H7 (cell line): ENCODE results near the gene LMF2. TPM values are rescaled to one million over a fixed set of nuclear protein-coding genes. Genes with fewer than 3 reads are reported as not detected.
A peak's percentile ranks its signal among the peaks of the same experiment; 100 is the strongest.

Experiments used
- DNase-seq: peaks from one replicate; pipeline ENCODE4 v3.0.0; 2012
- H3K27me3 ChIP-seq: 2 replicates; pipeline ENCODE4 v1.6.0; 2011; ENCODE audit warnings: mild to moderate bottlenecking, low read length; ENCODE audit not compliant: control insufficient read depth, insufficient read depth
- H3K36me3 ChIP-seq: replicated peaks from 2 replicates; pipeline ENCODE4 v1.5.1; 2011; ENCODE audit warnings: low read length; ENCODE audit not compliant: control insufficient read depth, insufficient read depth
- H3K4me3 ChIP-seq: 2 replicates; pipeline ENCODE4 v1.5.1; 2011; ENCODE audit warnings: low read depth, mild to moderate bottlenecking, control low read depth, low read length, moderate library complexity; ENCODE audit not compliant: insufficient read depth
- total RNA-seq: library from RNA; depleted of rRNA; stranded (reverse); fragments of >200 nt; shearing (Covaris generic); gene quantifications from 2 replicates; pipeline ENCODE4 v1.2.3, GENCODE V29; 2014

LMF2 gene
- total RNA-seq, 1 experiment from 2014 or later = 28.1 TPM

GRCh38 chr22:50488006-50488677 lies 19.4 kb downstream of the LMF2 start:
- DNase-seq = no peak
- Histone ChIP-seq H3K36me3 (no peaks in the 10 kb centered on the region), H3K4me3 (no peak overlapping the region), H3K27me3 (no peaks in the 10 kb centered on the region)

GRCh38 chr22:50487290-50488005 lies 20.1 kb downstream of the LMF2 start:
- H3K4me3 ChIP-seq = no peak overlapping the region
- DNase-seq = no peak
- no peaks in the 10 kb centered on the region; the same call in 1 of the 2 replicates for H3K36me3 ChIP-seq
- no peaks in the 10 kb centered on the region for H3K27me3 ChIP-seq

GRCh38 chr22:50486561-50487289 lies 20.8 kb downstream of the LMF2 start, which contains the start of gene MIOX:
TSS of gene MIOX (plus strand) at chr22:50486859. CDS start at chr22:50486898, 39 bp downstream.
- no peak for DNase-seq
- H3K4me3 ChIP-seq = no peak within 1 kb of the TSS
- H3K27me3 ChIP-seq = no peaks in the 10 kb centered on the region; the same call in 1 of the 2 replicates
- H3K36me3 ChIP-seq = no peaks in the 10 kb centered on the region; the same call in 1 of the 2 replicates

- no peak for DNase-seq
- H3K27me3 ChIP-seq = peaks cover 7% of the 10 kb centered on the region
Observed at GRCh38 chr22:50485221-50486131, 22.0 kb downstream of the LMF2 start.

GRCh38 chr22:50483977-50484853 lies 23.3 kb downstream of the LMF2 start:
- H3K36me3 ChIP-seq = no peaks in the 10 kb centered on the region; the same call in 1 of the 2 replicates
- DNase-seq = no peak
- H3K27me3 ChIP-seq = peaks cover 17% of the 10 kb centered on the region
- no peak overlapping the region for H3K4me3 ChIP-seq

More at GRCh38 chr22:50485221-50486131, 22.0 kb downstream of the LMF2 start:
- no peaks in the 10 kb centered on the region; the same call in 1 of the 2 replicates for H3K36me3 ChIP-seq
- no peak overlapping the region for H3K4me3 ChIP-seq

- peaks cover 17% of the 10 kb centered on the region for H3K27me3 ChIP-seq
- no peaks in the 10 kb centered on the region; the same call in 1 of the 2 replicates for H3K36me3 ChIP-seq
- no peak for DNase-seq
- H3K4me3 ChIP-seq = no peak overlapping the region
Observed at GRCh38 chr22:50483556-50483955, 23.9 kb downstream of the LMF2 start.

- Histone ChIP-seq H3K27me3 (peaks cover 17% of the 10 kb centered on the region), H3K36me3 (no peaks in the 10 kb centered on the region; the same call in 1 of the 2 replicates), H3K4me3 (no peak overlapping the region)
- DNase-seq = no peak
Observed at GRCh38 chr22:50483106-50483505, 24.4 kb downstream of the LMF2 start.

- peaks cover 17% of the 10 kb centered on the region for H3K27me3 ChIP-seq
- peak overlapping the region; percentile 71 for H3K4me3 ChIP-seq
- peak; percentile 88 for DNase-seq
- no peaks in the 10 kb centered on the region; the same call in 1 of the 2 replicates for H3K36me3 ChIP-seq
Observed at GRCh38 chr22:50482107-50483074, 25.1 kb downstream of the LMF2 start.

GRCh38 chr22:50481440-50482106 lies 25.9 kb downstream of the LMF2 start, which contains the start of gene ADM2:
TSS of gene ADM2 (plus strand) at chr22:50481543. CDS start at chr22:50481848, 305 bp downstream.
- no peaks in the 10 kb centered on the region; the same call in 1 of the 2 replicates for H3K36me3 ChIP-seq
- peaks cover 17% of the 10 kb centered on the region for H3K27me3 ChIP-seq
- peak; percentile 100 for DNase-seq
- H3K4me3 ChIP-seq = peak within 1 kb of the TSS; percentile 71

- Histone ChIP-seq H3K36me3 (no peaks in the 10 kb centered on the region; the same call in 1 of the 2 replicates), H3K4me3 (peak overlapping the region; percentile 71), H3K27me3 (peaks cover 17% of the 10 kb centered on the region)
- no peak for DNase-seq
Observed at GRCh38 chr22:50481045-50481439, 26.5 kb downstream of the LMF2 start.

- no peak overlapping the region for H3K4me3 ChIP-seq
- no peaks in the 10 kb centered on the region; the same call in 1 of the 2 replicates for H3K36me3 ChIP-seq
- DNase-seq = no peak
- H3K27me3 ChIP-seq = peaks cover 17% of the 10 kb centered on the region
Observed at GRCh38 chr22:50479721-50480120, 27.8 kb downstream of the LMF2 start.
